NCI-H2029 treated with DMSO at 0.1 percent for 48 hours (cell line): ENCODE results near the gene SCN3A.

Experiments used
- DNase-seq: peaks from one replicate; lab custom pipeline; 2025; lab: John Stamatoyannopoulos, UW

SCN3A gene

DNA sequence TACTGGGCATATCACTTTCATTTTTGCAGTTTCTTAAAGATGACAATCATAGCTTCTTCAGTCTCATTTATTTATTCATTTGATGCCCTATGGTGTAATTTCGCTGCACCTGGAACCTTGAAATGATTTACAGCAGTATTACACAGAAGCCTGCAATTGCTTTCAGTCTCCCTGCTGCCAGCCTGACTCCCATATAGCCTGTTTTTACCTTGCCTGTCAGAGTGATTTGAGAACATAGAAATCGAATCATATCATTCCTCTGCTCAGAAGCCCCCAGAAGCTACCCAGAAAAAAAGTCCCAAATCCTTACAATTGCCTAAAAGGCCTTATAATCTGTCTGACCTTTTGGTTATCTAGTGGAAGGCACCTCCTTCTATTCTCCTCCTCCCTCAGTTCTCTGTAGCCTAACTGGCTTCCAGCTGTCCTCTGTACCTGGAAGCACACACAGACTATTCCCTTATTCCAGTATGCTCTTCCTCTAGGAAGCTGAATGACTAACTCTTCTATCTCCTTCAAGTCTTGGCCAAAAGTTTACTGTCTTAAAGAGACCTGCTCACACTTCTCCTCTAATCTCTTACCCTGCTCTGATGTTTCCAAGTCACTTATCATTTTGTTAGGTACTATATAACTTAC is 12.6 kb downstream of the SCN3A start:
- no peak for DNase-seq

DNA sequence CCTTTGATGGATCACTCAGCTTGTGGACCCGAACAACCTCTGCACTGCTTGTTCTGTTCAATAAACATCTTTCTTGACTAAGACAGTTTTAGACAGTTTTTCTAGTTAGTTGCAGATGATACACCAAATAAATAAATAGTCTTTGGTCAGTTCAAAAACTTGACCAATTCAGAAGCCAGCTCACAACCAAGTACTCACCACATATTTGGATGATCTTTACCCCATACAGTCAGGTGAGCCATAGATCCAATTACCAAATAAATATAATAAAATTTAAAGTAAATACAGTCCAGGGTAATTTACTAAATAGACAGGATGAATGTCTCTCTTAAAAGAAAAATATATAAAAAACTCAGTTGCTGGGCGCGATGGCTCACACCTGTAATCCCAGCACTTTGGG is 18.2 kb downstream of the SCN3A start:
- no peak for DNase-seq

DNA sequence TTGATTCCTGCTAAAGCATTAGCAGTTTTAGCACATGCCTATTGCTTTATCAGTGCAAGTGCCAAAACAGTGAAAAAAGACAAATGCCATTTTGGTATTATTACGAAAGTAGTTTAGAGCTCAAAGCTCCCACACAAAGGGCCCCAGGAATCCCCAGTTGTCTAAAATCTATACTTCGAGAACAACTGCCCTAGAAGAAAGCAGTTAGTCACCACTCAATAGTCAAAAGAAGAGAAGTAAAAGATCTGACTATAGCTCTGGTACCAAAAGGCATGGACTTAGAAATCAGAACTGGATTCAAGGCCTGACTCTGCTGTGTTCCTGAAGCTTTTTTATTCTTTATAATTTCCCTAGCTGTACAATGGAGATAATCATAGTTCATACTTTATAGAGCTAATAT is 21.8 kb downstream of the SCN3A start:
- no peak for DNase-seq

DNA sequence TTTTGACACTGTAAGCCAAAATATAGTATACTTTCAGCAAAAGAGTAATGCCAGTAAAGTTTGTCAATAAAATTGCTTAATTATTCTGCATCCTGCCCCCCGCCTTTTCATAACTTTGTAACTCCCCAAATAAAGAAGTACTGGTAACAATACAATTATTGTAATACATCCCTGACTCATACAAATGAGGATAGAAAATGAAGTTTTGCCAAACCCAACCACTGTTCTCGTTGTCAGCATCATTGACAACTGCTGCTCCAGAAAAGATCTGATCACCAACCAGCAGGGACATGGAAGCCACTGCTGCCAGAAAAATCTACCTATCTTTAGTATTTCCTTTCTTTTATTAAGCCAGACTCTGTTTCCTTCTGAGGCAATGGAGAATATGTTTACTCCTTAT is 27.1 kb downstream of the SCN3A start:
- no peak for DNase-seq

DNA sequence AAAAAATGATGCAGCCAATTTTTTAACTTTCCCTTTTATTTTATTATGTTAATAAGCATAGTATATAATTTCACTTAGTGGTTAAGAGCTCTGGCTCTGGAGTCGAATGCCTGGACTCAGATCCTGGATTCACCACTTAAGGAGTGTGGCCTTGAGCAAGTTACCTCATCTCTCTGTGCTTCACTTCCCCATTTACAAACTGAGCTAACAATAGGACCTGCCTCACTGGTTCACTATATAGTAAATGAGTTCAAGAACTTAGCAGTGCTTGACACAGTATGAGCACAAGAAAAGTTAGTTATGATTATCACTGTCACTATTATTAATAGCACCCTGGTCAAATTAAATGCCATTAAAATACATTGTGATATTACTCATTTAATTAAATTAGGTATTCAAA is 30.6 kb downstream of the SCN3A start:
- DNase-seq = no peak

DNA sequence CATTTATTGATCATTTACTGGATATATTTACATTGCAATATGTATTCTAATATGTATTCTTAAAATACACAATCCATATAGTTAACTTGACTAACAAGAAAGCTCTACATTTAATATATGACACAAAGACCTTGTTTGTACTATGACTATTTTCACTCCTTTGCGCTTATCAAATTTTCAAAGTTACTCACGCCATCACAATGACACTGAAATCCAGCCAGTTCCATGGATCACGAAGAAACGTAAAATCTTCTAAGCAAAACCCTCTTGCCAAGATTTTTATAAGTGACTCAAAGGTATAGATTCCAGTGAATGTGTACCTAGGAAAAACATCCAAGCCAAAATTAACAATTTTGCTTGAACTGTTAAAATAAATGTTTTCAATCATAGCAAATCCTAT is 39.6 kb downstream of the SCN3A start:
- no peak for DNase-seq

DNA sequence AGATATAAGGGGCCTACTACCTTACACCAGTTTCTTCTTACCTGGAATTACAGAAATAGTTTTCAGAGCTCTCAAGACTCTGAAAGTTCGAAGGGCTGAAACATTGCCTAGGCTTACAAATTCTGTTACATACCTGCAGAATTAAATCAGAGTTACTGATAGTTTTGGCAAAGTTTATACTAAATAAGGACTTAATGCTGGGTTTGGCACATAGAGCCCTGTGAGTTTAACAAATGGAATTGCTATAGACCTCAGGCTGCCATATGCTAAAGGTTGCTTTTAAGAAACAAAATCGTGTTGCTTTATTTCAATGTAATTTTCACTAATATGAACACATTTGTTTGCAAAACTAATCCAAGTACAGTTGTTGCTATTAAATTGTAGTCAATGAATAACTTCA is 40.1 kb downstream of the SCN3A start:
- no peak for DNase-seq

DNA sequence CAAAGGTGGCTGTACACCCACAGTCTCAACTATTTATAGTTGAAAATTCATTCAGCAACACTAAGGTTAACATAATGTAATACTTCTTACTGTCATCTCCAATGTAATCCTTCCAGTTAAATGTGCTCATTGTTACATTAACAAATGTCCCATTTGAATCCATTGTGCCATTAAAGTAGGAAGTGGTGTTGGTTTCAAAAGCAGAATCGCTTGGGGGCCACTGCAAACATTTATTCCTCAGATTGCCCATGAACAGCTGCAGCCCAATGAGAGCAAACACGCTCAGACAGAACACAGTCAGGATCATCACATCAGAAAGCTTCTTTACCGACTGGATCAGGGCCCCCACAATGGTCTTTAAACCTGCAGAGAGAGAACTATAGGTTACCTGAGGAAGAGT is 41.4 kb downstream of the SCN3A start:
- DNase-seq = no peak

DNA sequence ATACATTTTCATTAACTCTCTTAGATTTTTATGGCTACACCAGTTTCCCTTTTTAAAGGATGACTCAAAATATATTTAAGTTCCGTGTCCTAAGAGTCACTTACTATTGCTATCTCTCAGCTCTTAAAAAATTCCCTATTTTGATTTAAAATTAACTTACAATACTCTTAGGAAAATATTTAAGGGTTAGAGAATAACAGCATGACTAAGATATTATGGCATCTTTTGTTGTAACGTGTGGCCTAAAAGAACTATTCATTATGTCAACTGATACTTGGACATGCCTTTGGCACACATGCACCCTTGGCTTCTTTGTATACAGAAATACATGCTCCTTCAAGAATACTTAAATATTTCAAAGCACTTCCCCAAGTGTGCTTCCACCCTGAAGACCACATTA is 42.3 kb downstream of the SCN3A start:
- no peak for DNase-seq

DNA sequence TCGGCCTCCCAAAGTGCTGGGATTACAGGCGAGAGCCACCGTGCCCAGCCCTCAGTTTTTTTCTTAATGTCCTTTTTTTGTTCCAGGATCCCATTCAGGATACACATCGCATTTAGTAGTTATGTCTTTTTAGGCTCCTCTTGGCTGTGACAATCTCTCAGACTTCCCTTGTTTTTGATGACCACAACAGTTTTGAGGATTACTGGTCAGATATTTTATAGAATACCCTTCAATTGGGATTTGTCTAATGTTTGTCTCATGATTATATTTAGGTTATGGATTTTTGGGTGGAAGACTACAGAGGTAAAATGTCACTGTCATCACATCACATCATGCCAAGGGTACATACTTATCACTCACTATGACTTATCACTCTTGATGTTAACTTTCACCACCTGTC is 46.7 kb downstream of the SCN3A start:
- DNase-seq = no peak

DNA sequence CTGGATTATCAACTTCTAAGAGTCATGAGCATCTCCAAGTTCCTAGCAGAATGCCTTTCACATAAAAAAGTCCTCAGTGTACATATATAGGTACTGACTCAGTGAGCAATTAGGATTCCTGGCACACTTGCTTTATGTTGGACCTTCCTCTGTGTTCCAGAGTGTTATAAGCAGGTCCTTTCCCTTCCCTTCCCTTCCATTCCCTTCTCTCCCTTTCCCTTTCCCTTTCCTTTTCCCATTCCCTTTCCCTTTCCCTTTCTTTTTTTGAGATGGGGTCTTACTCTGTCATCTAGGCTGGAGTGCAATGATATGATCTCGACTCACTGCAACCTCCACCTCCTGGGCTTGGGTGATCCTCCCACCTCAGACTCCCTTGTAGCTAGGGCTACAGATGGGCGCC is 48.7 kb downstream of the SCN3A start:
- no peak for DNase-seq

DNA sequence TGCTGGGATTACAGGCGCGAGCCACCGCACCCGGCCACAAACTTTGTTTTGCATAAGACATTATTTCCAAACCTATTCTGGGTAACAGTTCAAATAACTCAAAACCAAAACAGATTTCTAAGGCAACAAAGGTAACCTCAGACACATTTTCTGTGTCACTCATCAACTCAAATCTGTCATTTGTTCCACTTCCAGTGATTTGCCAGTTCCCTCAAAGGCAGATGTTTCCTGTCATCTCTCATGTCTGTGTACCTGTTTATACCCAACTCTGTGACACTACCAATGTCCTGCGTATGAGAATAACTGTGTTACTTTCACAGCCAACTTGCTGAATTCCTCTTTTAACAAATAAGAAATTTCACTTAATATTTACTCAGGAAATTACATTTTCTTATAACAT is 54.4 kb downstream of the SCN3A start:
- no peak for DNase-seq

DNA sequence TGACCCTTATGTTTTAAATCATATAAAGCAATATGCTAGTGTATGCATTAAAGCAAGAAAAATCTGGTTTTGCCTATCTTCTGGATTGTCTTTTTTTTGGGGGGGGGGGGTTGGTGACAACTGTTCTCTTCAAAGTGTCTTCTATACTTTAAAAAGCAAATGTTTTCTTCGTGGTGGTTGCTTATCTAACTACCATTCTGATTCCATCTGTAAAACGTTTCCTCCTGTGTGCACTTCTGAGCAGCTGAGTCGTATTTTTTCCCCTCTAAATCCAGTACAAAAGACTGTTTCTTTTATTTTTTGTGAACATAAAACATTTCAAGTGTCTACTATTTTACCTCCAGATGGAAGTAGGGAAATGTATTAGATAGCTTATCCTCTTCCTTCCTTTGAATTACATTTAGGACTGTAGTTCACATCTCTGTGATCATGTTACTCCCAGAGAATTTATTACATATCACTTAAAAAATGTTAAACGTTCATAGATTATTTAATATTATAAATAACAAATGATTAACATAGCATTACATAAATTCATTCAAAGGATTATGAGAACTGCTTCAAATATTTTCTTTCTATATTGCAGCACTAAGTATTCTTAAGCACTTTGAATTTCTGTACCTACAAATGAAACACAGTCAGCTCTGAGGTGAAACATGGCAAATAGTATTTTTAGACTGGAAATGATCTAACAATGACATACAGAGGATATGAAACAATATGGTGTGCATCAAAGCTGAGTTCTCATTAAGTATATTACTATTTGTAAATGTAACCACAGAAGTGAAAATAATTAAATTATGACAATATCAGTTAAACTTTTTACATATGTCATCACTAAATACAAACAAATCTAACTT is 56.4 kb downstream of the SCN3A start:
- no peak for DNase-seq

DNA sequence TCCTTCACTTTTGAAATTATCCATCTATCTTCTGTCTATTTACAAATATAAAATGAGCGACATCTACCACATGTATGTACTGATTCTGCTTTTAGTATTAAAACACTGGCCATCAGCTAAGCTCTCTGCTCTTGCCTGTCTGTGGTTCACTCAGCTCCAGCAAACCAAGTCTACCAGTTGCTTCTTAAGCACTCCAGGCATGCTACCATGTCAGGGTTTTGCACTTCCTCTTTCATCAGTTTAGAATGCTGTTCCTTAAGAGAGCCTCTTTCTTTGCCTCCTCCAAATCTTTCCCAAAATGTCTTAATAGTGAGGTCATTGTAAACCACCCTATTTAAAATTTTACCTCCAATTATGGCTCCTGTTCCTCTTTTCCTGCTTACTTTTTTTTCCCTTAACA is 59.5 kb downstream of the SCN3A start:
- no peak for DNase-seq

DNA sequence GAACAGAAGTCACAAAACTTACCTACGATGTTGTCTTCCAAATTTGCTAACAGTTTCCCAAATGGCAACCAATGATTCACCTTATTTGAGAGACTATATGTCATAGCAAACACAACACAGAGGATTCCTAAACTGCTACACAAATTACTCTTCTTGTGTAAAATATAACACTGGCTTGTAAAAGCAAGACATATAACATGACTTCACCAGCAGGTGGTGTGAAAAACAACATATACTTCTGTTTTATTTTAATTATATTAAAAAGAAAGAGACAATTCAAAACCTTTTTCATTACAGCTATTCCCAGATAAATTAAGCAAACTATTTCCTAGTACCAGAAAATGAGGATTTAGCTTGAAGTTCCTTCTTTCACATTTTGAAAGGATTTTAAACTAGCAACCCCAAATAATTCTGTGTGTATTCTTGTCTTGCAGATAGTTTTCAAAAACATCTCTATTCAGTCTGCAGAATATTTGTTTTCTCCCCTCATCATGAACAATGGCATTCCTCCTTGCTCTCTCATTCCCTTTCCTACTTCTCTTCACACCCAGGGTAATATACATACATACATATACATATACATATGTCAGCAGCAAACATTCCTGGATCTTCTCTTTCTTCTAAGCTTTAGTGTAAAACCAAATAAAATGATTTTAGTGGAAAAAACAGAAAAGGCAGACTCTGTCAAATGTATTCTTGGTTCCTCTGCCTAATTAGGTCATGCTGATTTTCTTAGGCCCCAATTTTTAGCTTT is 62.1 kb downstream of the SCN3A start:
- DNase-seq = no peak

DNA sequence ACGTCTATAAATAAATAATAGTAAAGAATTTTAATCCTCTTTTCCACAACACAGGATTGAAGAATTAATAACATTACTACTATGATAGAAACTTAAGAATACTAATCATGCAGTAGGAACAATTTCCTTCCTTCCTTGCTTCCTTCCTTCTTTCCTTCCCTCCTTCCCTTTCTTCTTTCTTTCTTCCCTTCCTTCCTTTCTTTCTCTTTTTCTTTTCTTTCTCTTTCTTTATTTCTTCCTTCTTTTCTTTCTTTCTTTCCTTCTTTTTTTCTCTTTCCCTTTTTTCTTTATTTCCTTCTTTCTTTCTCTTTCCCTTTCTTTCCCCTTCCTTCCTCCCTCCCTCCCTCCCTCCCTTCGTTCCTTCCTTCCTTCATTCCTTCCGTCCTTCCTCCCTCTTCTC is 77.6 kb downstream of the SCN3A start:
- DNase-seq = no peak

DNA sequence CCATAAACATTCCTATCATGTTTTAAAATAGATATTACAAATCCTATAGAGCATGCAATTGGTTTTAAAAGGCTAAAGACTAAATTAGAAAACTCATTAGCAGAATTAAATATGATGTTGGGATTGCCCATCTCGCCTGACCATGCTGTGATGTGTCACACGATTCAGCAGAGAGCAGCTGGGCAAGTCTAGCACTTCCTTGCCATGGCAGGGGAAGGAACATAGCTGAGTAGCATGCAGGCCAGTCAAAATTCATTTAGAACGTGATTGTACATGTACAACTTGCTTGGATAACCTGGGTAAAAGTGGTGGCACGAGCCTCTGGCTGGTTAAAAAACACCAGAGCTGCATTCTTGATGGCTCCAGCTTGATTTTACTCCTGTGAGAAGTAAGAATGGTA is 81.3 kb downstream of the SCN3A start:
- DNase-seq = no peak

DNA sequence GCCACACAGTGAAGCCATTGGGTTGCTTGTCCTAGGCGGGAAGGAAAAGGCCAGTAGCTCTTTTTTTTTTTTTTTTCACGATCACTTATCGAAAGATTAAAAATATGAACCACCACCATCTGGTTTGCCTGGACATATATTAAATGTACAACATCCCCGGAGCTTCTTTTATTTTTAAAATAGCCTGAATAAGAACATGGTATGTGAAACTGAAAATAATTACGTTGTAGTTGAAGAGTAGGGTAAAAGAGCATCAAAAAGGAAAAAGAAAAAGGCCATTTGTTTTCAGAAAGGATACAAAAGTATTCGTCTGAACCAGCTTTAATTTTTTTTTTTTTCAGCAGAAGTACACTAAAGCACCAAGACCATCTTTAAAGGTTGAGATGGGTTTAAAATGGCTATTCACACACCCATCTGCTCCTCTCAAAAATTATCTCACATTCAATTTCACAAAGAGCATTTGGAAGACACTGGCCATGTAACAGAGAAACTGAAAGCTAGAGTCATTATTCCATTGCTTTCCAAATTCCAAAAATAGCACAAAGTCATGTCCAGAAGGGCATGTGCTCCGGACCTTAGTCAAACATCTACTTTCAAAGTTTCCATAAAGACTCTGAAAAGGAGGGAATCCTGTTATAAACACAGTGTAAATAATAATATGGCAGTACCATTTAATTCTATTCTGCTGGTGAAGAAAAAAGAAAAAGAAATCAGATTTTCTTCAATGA is 82.9 kb downstream of the SCN3A start:
- DNase-seq = no peak

DNA sequence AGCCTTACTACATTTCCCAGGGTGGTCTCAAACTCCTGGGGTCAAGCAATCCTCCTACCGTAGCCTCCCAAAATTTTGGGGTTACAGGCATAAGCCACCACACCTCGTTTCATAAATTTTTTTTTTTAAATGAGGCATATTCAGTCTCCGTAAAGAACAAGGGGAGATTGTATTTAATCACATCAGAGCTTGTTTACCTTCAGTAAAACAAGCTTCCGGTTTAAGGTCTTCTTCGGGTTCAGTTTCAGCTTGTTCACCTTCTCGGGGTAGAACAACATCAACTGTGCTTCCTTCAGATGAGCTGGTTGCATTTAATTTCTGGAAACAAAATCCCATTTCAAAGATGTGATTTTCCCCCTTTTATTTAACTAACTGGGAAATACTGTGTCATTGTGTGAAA is 88.6 kb downstream of the SCN3A start:
- no peak for DNase-seq

DNA sequence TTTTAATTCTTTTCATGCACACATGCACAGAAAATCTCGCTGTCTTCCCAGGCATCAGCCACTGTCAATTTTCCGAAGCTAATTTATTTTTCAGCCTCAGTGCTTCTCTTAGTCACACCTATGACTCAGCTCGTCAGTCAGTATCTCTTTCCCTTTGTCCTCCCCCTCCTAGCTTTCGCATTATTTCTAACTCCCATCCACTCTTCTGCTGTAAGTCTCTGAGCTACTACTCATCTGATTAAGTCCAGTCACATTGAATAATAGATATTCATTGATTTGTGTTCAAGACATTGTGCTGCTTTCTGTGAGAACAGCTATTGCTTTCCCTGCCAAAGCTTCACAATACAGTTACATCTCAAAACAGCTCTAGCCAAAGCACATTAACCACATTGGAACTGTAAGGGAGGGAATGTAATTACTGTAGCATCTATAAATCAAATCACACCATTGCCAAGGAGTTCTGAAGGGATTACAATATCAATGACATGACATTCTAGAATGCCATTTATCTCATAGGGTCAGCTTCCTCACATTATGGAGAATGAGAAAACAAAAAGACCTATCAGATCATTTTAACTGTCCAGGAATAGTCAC is 89.4 kb downstream of the SCN3A start:
- DNase-seq = no peak

DNA sequence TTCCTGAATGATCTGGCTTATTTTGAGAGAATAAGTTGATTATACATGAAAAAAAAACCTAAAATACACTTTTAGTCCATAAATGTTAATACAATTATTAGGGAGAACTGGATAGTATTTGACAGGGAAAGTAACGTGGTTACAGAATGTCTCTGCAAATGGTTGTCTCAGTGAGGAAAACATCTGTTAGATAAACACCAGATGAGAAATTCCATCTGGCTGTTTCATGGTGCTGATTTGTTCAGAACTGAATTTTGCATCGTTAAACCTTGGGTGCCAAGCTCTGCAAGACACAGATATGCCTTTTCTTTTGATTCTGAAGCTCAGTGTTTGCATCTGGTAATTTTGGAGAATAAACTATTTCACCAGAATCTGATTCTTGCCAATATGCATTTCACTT is 90.4 kb downstream of the SCN3A start:
- no peak for DNase-seq

DNA sequence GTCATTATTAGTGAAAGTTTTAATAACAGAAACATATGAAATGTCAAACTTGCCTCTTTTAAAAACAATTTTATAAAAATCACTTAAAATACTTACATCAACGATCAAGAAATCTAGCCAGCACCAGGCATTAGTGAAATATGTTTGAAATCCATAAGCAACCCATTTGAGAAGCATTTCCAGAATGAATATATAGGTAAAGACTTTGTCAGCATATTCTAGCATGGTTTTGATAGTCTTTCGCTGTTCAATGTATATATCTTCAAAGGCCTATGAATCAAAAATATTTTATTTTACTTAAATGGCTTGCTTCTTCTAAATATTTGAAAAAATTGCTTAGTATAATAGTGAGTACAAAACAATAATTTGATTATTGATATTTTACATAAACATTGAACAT is 91.1 kb downstream of the SCN3A start:
- DNase-seq = no peak
